Fibroblast of the aortic adventitia (primary cell): Measurements from ENCODE around the gene SPINT2. TPM values are rescaled to one million over a fixed set of nuclear protein-coding genes. Genes with fewer than 3 reads are reported as not detected.

Source experiments
- DNase-seq: peaks from one replicate; pipeline ENCODE4 v3.0.0-alpha.2; 2010; ENCODE audit warnings: low read depth
- H3K4me3 ChIP-seq: 2 replicates; pipeline ENCODE4 v1.5.1; 2011; ENCODE audit warnings: low read depth, mild to moderate bottlenecking, control low read depth, low read length, moderate library complexity
- CTCF ChIP-seq: IDR thresholded peaks from 2 replicates; pipeline ENCODE4 v1.5.1; 2011; ENCODE audit warnings: mild to moderate bottlenecking, low read length, control low read depth, inconsistent platforms; ENCODE audit not compliant: insufficient read depth
- small RNA-seq: library from RNA; depleted of rRNA; stranded (forward); fragments of <200 nt; gene quantifications from one replicate; pipeline ENCODE3, GENCODE V24; 2012
- total RNA-seq: library from RNA; depleted of rRNA; stranded (reverse); fragments of >200 nt; gene quantifications from 2 replicates; pipeline ENCODE4 v1.2.3, GENCODE V29; 2012; ENCODE audit warnings: low replicate concordance

The SPINT2 gene
- total RNA-seq, 1 donor, result 13.5 TPM

- H3K4me3 ChIP-seq, result no peak overlapping the region
- no peak for TF ChIP-seq CTCF
These were observed 76.6 kb downstream of the SPINT2 start for GRCh38 chr19:38340927-38341326.

More at GRCh38 chr19:38340927-38341326, 76.6 kb downstream of the SPINT2 start:
- DNase-seq, result no peak

Small RNA genes within 50 kb of the gene (small RNA-seq; reads per million reads assigned to genes)
- not detected for gene RF00019

Other genes starting within 250 kb of the SPINT2 start
- gene DPF1, start 40.4 kb upstream of the SPINT2 start, total RNA-seq, result 2.7 and 3.3 TPM in 2 replicates
- 1.3 TPM in 1 of 2 replicates, not detected in the other for gene PPP1R14A, start 8.2 kb upstream of the SPINT2 start, total RNA-seq
- gene C19orf33, start 39.7 kb downstream of the SPINT2 start, total RNA-seq, result 0.45 and 1.7 TPM in 2 replicates
- 13.1 and 59.8 TPM in 2 replicates for gene YIF1B, start 51.4 kb downstream of the SPINT2 start, total RNA-seq
- gene KCNK6, start 55.3 kb downstream of the SPINT2 start, total RNA-seq, result 3.6 and 3.7 TPM in 2 replicates
- 0.98 and 1.4 TPM in 2 replicates for gene CATSPERG, start 71.3 kb downstream of the SPINT2 start, total RNA-seq
- gene PSMD8, start 110.0 kb downstream of the SPINT2 start, total RNA-seq, result 55.4 and 223 TPM in 2 replicates
- gene GGN, start 123.5 kb downstream of the SPINT2 start, total RNA-seq, result 1.3 TPM in 1 of 2 replicates, not detected in the other
- 0.41 and 9.7 TPM in 2 replicates for gene SPRED3, start 124.1 kb downstream of the SPINT2 start, total RNA-seq
- gene FAM98C, start 138.5 kb downstream of the SPINT2 start, total RNA-seq, result 11.9 and 46.0 TPM in 2 replicates
- not detected in 2 replicates for gene RASGRP4, start 161.6 kb downstream of the SPINT2 start, total RNA-seq
- under 0.01 TPM in 1 of 2 replicates, not detected in the other for gene RYR1, start 169.1 kb downstream of the SPINT2 start, total RNA-seq